Mammary epithelial cell (primary cell): ENCODE measurements around the gene CD2AP.

Experiments
- CTCF ChIP-seq, 2 donors: IDR thresholded peaks in 1 of 2; conservative IDR thresholded peaks in 1 of 2; 2 replicates each; pipeline ENCODE4 v1.5.1; 2011 to 2012; ENCODE audit warnings: inconsistent platforms in 2 of 2, low read length in 2 of 2, mild to moderate bottlenecking in 2 of 2, control low read depth in 1 of 2, low read depth in 1 of 2; ENCODE audit not compliant: insufficient read depth in 1 of 2; ENCODE audit errors: extremely low read depth in 1 of 2
- EZH2 ChIP-seq: IDR thresholded peaks from 2 replicates; pipeline ENCODE4 v1.6.1; 2012; ENCODE audit warnings: low read length, inconsistent platforms, borderline replicate concordance

DNA sequence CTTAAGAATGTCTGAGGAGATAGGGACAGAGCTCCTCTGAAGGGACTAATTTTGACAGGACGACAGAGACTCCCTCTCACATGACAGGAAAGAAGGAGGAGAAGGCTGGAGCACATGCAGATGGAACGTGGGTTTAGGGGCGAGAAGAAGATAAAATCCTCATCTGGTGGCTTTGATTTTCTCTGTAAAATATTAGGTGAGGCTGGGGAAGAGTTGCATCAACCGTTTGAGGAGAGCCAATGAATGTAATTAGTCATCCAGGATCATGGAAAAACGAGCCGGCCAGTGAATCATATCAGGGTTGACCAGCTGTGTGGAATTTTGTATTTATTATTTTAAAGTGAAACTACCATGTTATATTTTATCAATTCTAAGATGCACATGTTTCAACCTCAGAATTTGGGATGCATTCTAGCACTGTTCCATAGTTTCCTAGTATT, 173.9 kb downstream of the CD2AP start:
- no peak for TF ChIP-seq CTCF (conservative IDR thresholded peaks at IDR 0.05 in 1 of 2, IDR thresholded peaks at IDR 0.05 in 1 of 2; ENCODE audit: extremely low read depth in 1 of 2, insufficient read depth in 1 of 2, low read depth in 1 of 2, low read length in 2 of 2)
- TF ChIP-seq EZH2: no peak
